HG02678 (cell line): ENCODE data around the gene MAGT1.
"Not testable (repeated sequence)": the region's sequence is repeated elsewhere in the genome, so short reads cannot be mapped to it uniquely, and the experiment has no call there.

Source experiments
- ATAC-seq: cut with Tn5 transposase; IDR thresholded peaks from one replicate; pipeline ENCODE4 v1.9.1; 2021; ENCODE audit warnings: mild to moderate bottlenecking, moderate library complexity; ENCODE audit not compliant: unreplicated experiment

Gene MAGT1

DNA sequence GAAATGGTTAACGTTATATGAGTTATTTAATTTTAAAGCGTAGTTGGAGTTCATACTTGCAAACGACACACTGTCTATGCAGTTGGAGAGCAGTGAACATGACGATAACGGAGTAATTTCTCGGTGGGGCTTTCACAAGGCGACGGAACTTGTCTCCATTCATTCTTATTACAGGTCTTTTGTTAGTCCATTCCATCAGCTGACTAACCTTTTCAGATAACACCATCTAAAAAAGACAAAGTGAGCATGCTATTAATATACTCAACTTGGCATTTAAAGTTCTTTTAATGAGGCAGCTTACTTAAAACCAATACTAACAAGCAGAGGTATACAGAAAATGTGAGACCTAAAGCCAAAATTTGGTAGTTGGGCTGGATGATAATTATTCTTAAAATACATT is 19.9 kb downstream of the MAGT1 start:
- no peak for ATAC-seq

DNA sequence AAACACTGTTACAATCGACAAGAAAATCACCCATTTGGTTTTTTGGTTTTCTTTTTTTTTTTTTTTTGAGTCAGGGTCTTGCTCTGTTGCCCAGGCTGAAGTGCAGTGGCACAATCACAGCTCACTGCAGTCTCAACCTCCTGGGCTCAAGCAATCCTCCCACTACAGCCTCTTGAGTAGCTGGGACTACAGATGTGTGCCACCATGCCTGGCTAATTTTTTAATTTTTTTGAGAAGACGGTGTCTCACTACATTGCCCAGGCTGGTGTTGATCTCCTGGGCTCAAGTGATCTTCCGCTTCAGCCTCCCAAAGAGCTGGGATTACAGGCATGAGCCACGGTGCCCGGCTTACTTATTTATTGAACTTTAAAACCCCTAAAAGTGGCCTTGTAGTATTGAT is 63.7 kb downstream of the MAGT1 start:
- ATAC-seq = not testable (repeated sequence)

DNA sequence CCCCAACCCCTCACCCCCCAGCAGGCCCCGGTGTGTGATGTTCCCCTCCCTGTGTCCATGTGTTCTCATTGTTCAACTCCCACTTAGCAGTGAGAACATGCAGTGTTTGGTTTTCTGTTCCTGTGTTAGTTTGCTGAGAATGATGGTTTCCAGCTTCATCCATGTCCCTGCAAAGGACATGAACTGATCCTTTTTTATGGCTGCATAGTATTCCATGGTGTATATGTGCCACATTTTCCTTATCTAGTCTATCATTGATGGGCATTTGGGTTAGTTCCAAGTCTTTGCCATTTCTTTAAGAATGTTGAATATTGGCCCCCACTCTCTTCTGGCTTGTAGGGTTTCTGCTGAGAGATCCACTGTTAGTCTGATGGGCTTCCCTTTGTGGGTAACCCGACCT is 73.2 kb downstream of the MAGT1 start:
- ATAC-seq = not testable (repeated sequence)

DNA sequence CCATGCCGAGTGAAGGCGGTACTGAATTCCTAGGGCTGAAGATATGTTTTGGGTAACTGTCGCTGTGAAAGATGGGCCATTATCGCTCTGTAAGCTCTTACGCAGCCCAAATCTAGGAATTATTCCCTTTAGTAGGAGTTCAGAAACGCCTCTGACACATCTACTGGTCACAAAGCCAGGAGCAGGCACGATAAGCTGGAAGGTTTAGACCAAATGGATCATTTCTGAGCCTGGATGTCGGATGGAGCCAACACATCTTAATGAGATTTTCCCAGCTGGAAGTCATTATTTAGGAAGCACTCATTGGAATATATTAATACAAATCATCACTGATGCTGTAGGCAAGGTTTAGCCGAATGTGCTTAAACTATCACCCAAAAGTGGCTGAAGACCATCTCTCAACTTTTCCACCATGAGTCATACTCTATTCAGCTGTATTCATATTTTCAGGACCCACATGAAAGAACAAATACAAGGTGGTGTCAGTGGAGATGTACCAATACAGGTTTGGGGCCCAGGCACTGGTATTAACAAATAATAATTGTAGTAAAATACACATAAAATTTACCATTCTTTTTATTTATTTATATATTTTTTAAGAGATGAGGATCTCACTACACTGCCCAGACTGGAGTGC is 75.0 kb downstream of the MAGT1 start:
- no peak for ATAC-seq

DNA sequence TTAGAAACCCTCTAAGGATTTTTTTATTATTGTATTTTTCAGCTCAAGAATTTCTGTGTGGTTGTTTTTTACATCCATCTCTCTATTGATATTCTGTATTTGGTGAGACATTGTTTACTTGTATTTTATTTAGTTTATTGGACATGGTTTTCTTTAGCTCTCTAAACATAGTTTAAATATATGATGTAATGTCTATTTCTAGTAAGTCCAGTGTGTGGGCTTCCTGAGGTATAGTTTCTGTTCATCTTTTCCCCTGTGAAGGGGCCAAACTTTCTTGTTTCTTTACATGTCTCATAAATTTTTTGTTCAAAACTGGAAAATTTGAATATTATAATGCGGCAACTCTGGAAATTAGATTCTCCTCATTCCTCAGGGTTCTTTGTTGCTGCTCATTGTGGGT is 81.0 kb downstream of the MAGT1 start:
- ATAC-seq = no peak

DNA sequence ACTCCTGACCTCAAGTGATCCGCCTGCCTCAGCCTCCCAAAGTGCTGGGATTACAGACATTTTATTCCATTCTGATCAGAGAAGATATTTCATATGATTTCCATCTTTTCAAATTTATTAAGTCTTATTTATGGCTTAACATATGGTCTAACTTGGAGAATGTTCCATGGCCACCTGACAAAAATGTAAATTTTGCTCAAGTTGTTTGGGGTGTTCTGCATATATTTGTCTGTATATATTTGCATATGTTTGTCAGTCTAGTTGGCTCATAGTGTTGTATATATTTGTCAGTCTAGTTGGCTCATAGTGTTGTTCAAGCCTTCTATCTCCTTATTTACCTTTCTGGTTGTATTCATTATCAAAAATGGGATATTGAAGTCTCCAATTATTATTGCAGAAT is 93.0 kb downstream of the MAGT1 start:
- no peak for ATAC-seq

DNA sequence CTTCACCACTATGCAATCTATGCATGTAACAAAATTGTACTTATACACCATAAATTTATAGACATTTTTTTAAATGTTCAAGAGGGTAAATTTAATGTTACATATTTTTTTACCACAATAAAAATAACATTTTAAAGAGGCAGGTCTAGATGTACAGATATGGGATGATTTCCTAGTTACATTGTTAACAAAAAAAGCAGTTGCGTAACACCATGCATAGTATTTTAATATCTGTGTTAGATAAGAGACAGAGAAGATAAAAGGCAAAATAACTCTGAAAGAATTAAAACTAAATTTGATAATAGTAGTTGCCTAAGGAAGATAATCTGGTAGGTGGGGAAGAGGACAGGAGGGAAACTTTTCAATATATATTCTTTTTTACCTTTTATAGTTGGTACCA is 100.1 kb downstream of the MAGT1 start:
- ATAC-seq = no peak

DNA sequence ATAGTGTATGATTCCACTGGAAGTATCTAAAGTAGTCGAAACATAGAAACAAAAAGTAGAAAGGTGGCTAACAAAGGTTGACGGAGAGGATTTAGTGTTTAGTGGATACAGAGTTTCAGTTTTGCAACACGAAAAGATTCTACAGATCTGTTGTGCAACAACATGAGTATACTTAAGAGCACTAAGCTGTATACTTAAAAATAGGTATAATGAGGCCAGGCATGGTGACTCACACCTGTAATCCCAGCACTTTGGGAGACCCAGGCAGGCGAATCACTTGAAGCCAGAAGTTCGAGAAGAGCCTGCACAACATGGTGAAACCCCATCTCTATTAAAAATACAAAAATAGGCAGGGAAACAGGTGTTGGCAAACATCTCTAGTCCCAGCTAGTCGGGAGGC is 101.3 kb downstream of the MAGT1 start:
- no peak for ATAC-seq

DNA sequence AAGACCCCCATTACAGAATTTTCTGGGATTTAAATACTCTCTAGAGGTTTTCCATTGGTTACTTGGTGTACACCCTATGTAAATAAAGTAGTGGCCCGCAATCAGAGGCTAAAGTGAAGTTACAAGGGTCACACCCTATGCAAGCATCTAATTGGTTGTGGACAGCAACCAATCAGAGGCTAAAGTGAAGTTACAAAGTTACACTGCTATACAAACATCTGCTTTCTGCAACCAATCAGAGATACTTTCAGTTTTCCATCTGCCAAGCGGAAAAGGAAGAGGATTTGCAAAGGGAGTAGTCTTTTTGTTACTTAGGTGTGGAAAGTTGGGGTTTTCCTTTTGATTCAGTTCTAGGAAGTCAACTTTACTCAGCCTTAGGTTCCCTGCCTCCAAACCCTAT is 107.2 kb downstream of the MAGT1 start:
- ATAC-seq = no peak

DNA sequence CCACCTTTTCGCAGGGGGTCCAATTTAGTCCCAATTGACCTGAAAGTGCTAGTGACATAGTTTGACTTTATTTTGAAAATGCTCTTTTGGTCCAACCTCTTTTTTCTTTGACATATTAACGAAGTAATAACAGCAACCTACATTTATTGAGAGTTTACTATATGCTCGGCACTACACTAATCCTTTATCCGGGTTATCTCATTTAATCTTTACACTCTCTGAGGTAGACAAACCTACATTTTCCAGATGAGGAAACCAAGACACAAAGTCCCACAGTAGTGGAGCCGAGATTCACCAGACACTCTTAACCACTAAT is 108.9 kb downstream of the MAGT1 start:
- ATAC-seq = peak; percentile 16

DNA sequence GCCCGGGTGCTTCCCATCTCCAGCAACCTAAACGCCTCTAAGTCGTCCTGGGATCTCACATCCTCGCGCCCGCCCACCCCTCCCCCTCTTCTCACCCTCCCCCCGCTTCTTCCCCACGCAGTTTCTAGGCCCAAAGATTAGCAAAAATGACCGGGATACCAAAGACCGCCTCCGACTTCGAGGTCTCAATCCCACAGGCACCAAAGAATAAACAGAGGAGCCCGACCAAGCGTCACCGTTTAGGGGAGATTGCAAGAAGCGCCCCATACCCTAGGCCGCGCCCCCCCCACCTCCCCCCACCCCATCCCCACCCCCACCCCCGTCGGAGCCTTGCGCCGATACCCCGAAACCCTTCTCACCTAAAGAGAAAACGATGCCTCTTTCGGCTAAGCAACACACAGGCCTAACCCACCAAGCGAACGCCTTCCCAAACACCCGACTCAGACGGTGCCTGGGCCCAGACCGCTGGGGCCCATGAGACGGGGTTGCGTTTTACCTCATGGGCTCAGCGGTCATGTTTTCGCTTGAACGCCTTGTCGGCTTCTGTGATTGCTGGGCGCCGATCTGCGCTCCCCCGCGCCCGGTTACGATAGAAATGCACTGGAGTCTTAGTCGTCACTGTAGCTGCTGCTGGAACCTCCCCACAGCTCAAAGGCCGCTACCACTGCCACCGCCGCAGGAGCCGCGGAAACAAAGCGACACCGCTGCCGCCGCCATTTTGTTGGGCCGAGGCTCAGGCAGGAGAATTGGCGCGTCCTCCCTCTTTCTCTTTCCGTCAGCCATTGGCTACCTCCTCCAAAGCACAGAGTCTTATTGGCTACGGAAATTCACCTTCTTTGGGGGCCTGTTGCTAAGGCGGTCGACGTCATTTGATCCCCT is 109.5 kb downstream of the MAGT1 start, which contains the start of gene ATRX:
Gene ATRX (minus strand): TSS at position 731 of the 879 bp plus-strand sequence. CDS start 215 bp downstream, at position 516.
- peak; percentile 93 for ATAC-seq

DNA sequence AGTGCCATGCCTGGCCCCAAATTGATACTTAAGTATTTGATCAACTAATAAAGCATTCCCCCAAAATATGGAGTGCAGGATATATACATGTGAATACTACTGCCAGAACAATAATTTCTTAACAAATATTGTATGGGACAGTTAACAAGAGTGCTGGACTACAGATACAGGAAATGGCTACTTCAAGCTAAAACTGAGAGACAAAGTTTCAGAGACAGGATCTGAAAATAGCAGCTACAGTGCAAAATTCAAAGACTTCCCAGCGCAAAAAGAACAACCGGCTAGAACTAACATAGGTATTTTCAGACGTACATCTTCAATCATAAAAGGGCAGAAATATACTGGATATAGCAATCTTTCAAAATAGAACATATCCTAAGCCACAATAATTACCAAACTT is 115.5 kb downstream of the MAGT1 start:
- ATAC-seq = no peak

DNA sequence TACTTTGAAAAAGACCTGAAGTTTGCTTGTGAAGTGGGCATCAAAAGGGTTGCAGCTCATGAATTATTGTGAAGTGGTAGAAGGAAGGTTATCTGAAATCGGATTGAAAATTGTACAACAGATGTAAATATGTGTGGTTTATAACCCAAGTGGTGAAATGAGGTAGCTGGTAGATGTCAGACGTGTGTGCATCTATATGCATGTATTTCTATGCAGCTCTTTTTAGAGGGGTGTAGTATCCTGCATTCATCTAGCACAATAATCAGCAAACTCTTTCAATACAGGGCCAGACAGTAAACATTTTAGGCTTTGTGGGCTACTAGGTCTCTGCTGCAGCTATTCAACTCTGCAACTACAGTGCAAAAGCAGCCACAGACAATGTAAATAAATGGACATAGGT is 118.6 kb downstream of the MAGT1 start:
- ATAC-seq = no peak
